HG03378 (cell line): ENCODE measurements around the gene LTB4R2.
A peak's percentile ranks its signal among the peaks of the same experiment; 100 is the strongest.
"Not testable (repeated sequence)": the region's sequence is repeated elsewhere in the genome, so short reads cannot be mapped to it uniquely, and the experiment has no call there.

Source experiments
- ATAC-seq: cut with Tn5 transposase; IDR thresholded peaks from one replicate; pipeline ENCODE4 v1.9.1; 2021; ENCODE audit warnings: mild to moderate bottlenecking, moderate library complexity; ENCODE audit not compliant: unreplicated experiment

LTB4R2 gene

DNA sequence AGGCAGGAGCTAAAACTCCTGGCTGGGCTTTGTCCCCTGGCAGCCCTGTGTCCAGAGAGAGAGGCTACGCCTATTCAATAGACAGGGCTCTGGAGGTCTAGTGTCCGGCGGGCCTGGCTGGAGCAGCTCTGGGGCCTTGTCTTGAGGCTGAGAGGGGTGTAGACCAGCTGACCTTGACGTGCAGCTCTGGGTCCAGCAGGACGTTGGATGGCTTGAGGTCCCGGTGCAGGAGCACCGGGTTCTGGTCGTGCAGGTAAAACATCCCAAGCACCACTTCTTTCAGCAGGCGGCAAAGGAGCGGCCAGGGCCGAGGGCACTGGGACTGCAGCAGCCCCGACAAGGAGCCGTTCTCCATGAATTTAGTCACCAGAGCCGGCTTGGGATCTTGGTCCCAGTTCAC lies 28.9 kb downstream of the LTB4R2 start:
- no peak for ATAC-seq

DNA sequence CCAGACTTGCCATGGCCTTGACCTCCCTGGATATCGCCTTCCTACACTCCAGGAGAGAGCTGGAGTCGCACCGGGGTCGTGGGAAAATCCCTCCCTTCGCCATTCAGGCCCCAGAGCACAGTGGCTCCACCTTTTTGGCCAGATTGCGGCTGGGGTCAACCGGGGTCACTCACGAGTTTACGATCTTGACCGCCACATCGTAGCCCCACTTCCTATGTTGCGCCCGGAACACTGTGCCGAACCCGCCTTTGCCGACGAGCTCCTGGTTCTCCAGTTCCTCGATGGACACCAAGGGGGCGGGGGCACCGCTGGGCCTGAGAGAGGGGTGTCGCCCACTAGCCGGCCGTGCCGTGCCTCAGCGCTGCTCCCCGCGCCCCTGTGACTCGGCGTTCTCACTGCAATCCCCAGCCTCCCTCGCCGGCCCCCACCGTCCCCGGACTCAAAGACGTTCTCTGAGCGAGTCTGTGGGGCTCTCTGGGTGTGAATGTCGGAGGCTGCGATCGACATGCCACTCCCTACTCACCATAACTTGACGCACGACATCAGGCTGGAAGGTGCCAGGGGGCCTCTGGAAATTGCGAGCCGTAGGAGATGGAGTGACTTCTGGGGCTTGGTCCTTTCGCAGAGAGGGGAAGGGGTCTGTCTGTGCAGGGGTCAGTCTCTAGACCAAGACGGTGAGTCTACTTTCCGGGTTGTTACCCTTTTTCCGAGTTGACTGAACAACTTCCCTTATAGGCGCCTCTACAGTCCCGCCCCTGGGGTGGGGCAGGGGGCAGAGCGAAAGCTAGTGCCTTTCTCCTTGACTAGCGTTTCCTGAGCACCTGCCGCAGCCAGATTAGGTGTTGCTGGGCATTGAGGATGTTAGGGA lies 29.6 kb downstream of the LTB4R2 start, which contains the start of gene RIPK3:
Gene RIPK3, minus strand, starts transcription at position 708 of the 868 bp plus-strand sequence. Its CDS starts 165 bp downstream, at position 543.
- peak; percentile 82 for ATAC-seq

DNA sequence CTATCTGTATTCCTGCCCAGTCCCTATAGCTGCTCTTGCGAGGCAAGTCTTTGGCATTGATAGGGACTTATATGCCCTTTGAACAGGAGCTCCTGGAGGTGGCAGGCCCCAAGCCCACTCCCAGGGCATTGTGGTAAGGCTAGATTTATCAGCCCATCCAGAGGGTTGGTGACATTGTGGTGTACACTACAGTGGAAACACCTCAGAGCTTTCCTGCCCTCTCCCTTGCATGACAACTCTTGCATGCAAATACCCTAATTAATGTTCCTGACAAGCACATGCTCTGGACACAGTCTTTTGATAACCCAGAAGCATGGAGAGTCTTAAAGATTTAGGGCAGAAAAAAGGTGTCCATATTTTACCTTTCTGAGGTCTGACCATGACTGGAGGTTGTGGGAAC lies 30.7 kb downstream of the LTB4R2 start:
- no peak for ATAC-seq

DNA sequence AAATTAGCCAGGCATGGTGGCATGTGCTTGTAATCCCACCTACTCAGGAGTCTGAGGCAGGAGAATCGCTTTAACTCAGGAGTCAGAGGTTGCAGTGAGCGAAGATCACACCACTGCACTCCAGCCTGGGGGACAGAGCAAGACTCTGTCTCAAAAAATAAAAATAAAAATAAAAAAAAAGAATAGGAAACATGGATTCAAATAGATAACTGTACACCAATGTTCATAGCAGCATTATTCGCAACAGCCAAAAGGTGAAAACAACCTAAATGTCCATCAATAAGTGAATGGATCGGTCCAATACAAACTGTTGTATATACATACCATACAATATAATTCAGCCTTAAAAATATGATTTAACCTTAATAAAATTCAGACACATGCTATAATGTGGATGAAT lies 32.9 kb downstream of the LTB4R2 start:
- no peak for ATAC-seq

DNA sequence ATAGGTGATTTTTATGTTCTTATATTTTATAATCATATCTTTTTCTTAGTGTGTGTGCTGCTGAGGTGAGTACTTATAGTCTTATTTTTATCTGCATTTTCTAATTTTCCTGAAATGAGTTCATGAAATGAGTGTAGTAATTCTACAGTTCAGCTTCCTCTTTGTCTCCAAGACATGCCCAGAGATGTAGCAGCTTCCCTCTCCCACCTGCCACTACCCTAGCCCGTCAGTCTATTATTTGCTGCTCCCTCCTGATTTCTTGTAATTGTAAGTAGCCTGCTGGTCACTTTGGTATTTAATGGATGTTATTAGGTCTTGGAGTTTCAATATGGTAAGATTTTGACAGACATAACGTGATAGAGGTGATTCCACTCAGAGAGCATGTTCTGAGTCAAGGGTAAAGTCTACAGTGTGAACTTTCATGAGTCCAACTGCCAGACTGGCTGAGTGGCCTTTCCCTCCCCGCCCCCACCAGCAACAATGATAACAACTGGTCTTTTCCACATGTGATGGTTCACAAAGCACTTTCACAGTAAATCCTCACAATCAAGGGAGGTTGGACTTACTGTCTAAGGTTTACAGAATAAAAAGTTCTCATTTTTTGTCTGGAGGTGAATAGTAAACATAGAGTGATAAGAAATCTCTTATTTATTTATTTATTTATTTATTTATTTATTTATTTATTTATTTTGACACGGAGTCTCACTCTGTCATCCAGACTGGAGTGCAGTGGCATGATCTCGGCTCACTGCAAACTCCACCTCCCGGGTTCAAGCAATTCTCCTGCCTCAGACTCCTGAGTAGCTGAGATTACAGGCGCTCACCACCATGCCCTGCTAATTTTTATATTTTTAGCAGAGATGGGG lies 34.1 kb downstream of the LTB4R2 start:
- no peak for ATAC-seq

DNA sequence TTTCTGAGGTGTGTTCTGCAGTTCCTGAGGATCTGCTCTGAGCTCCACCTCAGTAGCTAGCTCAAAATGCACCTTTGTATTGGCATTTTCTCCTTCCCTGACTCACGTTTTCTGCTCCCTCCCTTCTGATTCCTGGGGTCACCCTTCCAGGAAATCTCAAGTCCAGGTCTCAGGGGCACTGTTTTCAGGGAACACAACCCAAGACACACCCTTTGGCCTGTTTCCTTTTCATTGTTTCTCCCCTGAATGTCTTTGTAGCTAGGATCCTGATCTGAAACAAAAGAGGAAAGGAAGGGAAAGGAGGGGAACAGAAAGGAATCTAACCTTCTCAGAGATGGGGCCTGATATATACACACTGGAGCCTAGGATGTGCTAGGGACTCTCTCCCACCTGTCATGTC lies 37.2 kb downstream of the LTB4R2 start:
- no peak for ATAC-seq

DNA sequence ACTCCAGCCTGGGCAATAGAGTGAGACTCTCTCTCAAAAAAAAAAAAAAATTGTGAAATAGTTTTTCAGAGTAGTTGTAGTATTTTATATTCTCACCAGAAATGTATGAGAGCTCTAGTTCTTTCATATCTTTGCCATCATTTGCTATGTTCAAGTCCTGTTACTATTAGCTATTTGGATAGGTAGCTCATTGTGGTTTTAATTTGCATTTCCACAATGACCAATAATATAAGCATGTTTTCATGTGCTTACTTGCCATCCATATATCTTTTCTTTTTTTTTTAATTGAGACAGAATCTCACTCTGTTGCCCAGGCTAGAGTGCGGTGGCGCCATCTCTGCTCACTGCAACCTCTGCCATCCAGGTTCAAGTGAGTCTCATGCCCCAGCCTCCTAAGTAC lies 38.2 kb downstream of the LTB4R2 start:
- ATAC-seq, result no peak

GRCh38 chr14:24349742-24350141 lies 39.8 kb downstream of the LTB4R2 start:
- no peak for ATAC-seq

DNA sequence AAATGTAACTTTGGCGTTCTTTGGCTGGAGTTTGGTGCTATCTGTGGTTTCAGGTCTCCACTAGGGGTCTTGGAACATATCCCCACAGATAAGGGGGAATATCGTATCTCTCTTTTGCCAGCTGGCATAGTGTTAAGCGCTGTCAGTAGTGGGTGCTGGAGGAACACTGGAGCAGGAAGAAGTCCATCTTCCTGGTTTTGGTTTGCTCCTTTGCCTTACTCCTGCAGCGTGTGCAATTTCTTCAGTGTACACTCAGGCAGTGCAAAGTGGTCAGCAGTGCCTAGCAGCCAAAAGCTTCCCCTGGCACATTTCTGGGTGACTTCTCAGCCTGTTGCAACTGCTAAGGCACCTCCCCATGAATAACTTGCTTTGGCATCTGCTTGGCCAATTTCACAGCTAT lies 41.6 kb downstream of the LTB4R2 start:
- no peak for ATAC-seq

- ATAC-seq, result no peak
These were observed 43.9 kb downstream of the LTB4R2 start for GRCh38 chr14:24353559-24354481.

- not testable (repeated sequence) for ATAC-seq
These were observed 44.5 kb downstream of the LTB4R2 start for GRCh38 chr14:24354482-24354825.

- no peak for ATAC-seq
These were observed 45.1 kb downstream of the LTB4R2 start for GRCh38 chr14:24355009-24355408.

GRCh38 chr14:24356208-24356607 lies 46.3 kb downstream of the LTB4R2 start:
- no peak for ATAC-seq

GRCh38 chr14:24360281-24360680 lies 50.3 kb downstream of the LTB4R2 start:
- no peak for ATAC-seq

DNA sequence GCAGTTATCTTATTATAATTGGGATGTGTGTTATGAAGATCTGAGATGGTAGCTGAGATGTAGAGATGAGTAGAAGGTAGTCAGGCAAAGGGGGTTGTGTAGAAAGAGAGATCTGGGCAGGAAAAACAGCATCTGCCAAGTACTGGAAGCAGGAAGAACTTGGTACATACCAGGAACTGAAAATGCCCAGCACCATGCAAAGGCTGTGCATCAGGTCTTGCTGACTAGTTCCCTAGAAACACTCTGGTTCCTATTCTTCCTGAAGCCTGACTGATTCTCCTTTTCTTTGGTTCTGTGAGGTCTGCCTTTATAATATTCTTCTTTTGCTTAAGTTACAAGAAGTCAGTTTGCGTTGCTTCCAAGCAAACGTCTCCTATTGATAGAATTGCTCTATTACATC lies 51.4 kb downstream of the LTB4R2 start:
- no peak for ATAC-seq
